ENCODE results near the gene TARS3.

- TF ChIP-seq, protein P1, sequence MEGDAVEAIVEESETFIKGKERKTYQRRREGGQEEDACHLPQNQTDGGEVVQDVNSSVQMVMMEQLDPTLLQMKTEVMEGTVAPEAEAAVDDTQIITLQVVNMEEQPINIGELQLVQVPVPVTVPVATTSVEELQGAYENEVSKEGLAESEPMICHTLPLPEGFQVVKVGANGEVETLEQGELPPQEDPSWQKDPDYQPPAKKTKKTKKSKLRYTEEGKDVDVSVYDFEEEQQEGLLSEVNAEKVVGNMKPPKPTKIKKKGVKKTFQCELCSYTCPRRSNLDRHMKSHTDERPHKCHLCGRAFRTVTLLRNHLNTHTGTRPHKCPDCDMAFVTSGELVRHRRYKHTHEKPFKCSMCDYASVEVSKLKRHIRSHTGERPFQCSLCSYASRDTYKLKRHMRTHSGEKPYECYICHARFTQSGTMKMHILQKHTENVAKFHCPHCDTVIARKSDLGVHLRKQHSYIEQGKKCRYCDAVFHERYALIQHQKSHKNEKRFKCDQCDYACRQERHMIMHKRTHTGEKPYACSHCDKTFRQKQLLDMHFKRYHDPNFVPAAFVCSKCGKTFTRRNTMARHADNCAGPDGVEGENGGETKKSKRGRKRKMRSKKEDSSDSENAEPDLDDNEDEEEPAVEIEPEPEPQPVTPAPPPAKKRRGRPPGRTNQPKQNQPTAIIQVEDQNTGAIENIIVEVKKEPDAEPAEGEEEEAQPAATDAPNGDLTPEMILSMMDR (IDR thresholded peaks at IDR 0.05; ENCODE audit: low read depth, low read length) = no peak
- no peak for TF ChIP-seq MAX (IDR thresholded peaks at IDR 0.05; ENCODE audit: low read depth, low read length)
These were observed 72.6 kb downstream of the TARS3 start for GRCh38 chr15:101651554-101652097.

Measured in NB4 (cell line).